Panc1 (cell line): ENCODE results near the gene RPH3AL. TPM values are rescaled to one million over a fixed set of nuclear protein-coding genes. Genes with fewer than 3 reads are reported as not detected.

Experiments
- ATAC-seq: fragments of 200-7000 bp; cut with Tn5 transposase; 2 replicates; pipeline ENCODE4 v1.9.1; 2020; ENCODE audit warnings: mild to moderate bottlenecking, moderate library complexity
- BruUV-seq: library from RNA; stranded (reverse); fragments of 400-500 nt; replicated peaks from 2 replicates; lab custom pipeline; 2021; lab: Mats Ljungman, UMichigan
- CTCF ChIA-PET: fragments of 300-600 bp; sonication (Branson Sonifier 250); formaldehyde crosslinking; loops from one replicate; lab custom pipeline; 2022; ENCODE audit warnings: antibody characterized with exemption; lab: Charles Lee
- POLR2A ChIA-PET: fragments of 300-600 bp; sonication (Branson Sonifier 250); formaldehyde crosslinking; loops from one replicate; lab custom pipeline; 2022; ENCODE audit warnings: antibody characterized with exemption; lab: Charles Lee
- DNase-seq: peaks from one replicate; pipeline ENCODE4 v3.0.0-alpha.2; 2010; ENCODE audit warnings: low read depth, low spot score
- H3K27ac ChIP-seq: 2 replicates; pipeline ENCODE4 v1.5.1; 2011; ENCODE audit warnings: mild to moderate bottlenecking, low read length, inconsistent platforms
- H3K27me3 ChIP-seq: fragments of 200-500 bp; sonication (Bioruptor generic); 2 replicates; pipeline ENCODE4 v1.6.0; 2014; ENCODE audit warnings: low read length, inconsistent platforms; ENCODE audit not compliant: control insufficient read depth, insufficient read depth
- H3K36me3 ChIP-seq: fragments of 200-500 bp; sonication (Bioruptor generic); 2 replicates; pipeline ENCODE4 v1.5.1; 2014; ENCODE audit warnings: inconsistent platforms, mild to moderate bottlenecking, low read length, moderate library complexity; ENCODE audit not compliant: control insufficient read depth, insufficient read depth
- H3K4me1 ChIP-seq: 2 replicates; pipeline ENCODE4 v1.5.1; 2011; ENCODE audit warnings: inconsistent platforms, mild to moderate bottlenecking, low read length, moderate library complexity; ENCODE audit not compliant: control insufficient read depth, insufficient read depth
- H3K4me3 ChIP-seq, 2 experiments: 2 replicates each; pipeline ENCODE4 v1.5.1; 2011 to 2012; ENCODE audit warnings: low read depth in 2 of 2, low read length in 2 of 2, mild to moderate bottlenecking in 2 of 2, inconsistent platforms in 1 of 2, moderate library complexity in 1 of 2
- H3K9me3 ChIP-seq: fragments of 200-500 bp; sonication (Bioruptor generic); 2 replicates; pipeline ENCODE4 v1.5.1; 2014; ENCODE audit warnings: low read depth, mild to moderate bottlenecking, inconsistent platforms, low read length, moderate library complexity; ENCODE audit not compliant: control insufficient read depth, insufficient read depth
- POLR2AphosphoS5 ChIP-seq: IDR thresholded peaks from 2 replicates; pipeline ENCODE4 v1.6.1; 2012; ENCODE audit warnings: mild to moderate bottlenecking, low read depth, low read length, moderate library complexity
- SIN3A ChIP-seq: IDR thresholded peaks from 2 replicates; pipeline ENCODE4 v1.6.1; 2012; ENCODE audit warnings: low read depth, mild to moderate bottlenecking, low read length, moderate library complexity, borderline replicate concordance; ENCODE audit not compliant: insufficient read depth
- TCF7L2 ChIP-seq: IDR thresholded peaks from 2 replicates; pipeline ENCODE4 v1.6.1; 2011; ENCODE audit warnings: mild to moderate bottlenecking, low read depth, low read length, inconsistent platforms
- in situ Hi-C: cut with HindIII; loops from 2 replicates; pipeline ENCODE4 v1.10.0; 2016; ENCODE audit warnings: low sequenced_read_pairs, low pct_unique_long_range_greater_than_20kb
- intact Hi-C: fragments of 100-400 bp; cut with micrococcal nuclease; formaldehyde crosslinking; loops from one replicate; pipeline ENCODE4 v1.10.0; 2022; ENCODE audit not compliant: unreplicated experiment
- total RNA-seq: library from RNA; stranded (reverse); gene quantifications from one replicate; pipeline ENCODE4 v1.2.1, GENCODE V29; 2021; ENCODE audit not compliant: unreplicated experiment
- TF ChIP-seq, protein P1 (sequence below): fragments of 450-650 bp; IDR thresholded peaks from 2 replicates; pipeline ENCODE4 v1.5.1; 2017; ENCODE audit warnings: mild to moderate bottlenecking
- TF ChIP-seq, protein P2 (sequence below), 2 experiments: IDR thresholded peaks; 2 replicates each; pipeline ENCODE4 v1.6.1; 2011 to 2012; ENCODE audit warnings: low read depth in 2 of 2, control low read depth in 1 of 2, low read length in 1 of 2, mild to moderate bottlenecking in 1 of 2, moderate library complexity in 1 of 2; ENCODE audit not compliant: insufficient read depth in 1 of 2

RPH3AL gene
- total RNA-seq, 1 experiment from 2014 or later = 2.2 TPM

DNA sequence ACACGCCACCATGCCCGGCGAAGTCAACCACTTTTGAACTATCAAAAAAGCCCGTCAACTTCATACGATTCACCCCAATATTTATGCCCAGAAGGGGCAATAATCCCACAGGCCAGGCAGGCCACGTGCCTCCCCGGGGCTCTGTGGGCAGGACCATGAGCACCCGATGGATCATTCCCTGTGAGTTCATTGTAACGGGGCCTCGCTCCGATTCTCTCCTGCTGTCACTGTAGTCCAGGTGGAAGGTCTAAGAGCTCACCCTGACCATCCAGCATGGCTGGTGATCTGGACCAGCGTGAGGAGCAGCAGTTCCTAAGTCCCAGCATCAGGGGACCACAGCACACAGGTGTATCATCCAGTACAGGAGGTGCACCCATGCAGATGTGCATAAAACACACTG is 93.7 kb downstream of the RPH3AL start:
- Histone ChIP-seq H3K36me3 (no peaks in the 10 kb centered on the region), H3K9me3 (no peaks in the 10 kb centered on the region), H3K4me1 (no peaks in the 10 kb centered on the region), H3K27me3 (no peaks in the 10 kb centered on the region), H3K4me3 (no peak overlapping the region), H3K27ac (no peak overlapping the region)
- no TSS peak for BruUV-seq
- CTCF ChIA-PET = no interaction called here
- POLR2A ChIA-PET = no interaction called here
- intact Hi-C loops (no loop called here), in situ Hi-C loops (no loop called here)
- DNase-seq (no peak), ATAC-seq (no peak)
- TF ChIP-seq, protein P1, sequence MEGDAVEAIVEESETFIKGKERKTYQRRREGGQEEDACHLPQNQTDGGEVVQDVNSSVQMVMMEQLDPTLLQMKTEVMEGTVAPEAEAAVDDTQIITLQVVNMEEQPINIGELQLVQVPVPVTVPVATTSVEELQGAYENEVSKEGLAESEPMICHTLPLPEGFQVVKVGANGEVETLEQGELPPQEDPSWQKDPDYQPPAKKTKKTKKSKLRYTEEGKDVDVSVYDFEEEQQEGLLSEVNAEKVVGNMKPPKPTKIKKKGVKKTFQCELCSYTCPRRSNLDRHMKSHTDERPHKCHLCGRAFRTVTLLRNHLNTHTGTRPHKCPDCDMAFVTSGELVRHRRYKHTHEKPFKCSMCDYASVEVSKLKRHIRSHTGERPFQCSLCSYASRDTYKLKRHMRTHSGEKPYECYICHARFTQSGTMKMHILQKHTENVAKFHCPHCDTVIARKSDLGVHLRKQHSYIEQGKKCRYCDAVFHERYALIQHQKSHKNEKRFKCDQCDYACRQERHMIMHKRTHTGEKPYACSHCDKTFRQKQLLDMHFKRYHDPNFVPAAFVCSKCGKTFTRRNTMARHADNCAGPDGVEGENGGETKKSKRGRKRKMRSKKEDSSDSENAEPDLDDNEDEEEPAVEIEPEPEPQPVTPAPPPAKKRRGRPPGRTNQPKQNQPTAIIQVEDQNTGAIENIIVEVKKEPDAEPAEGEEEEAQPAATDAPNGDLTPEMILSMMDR = no peak
- TF ChIP-seq POLR2AphosphoS5 (no peak), TCF7L2 (no peak), SIN3A (no peak)
- TF ChIP-seq, protein P2, sequence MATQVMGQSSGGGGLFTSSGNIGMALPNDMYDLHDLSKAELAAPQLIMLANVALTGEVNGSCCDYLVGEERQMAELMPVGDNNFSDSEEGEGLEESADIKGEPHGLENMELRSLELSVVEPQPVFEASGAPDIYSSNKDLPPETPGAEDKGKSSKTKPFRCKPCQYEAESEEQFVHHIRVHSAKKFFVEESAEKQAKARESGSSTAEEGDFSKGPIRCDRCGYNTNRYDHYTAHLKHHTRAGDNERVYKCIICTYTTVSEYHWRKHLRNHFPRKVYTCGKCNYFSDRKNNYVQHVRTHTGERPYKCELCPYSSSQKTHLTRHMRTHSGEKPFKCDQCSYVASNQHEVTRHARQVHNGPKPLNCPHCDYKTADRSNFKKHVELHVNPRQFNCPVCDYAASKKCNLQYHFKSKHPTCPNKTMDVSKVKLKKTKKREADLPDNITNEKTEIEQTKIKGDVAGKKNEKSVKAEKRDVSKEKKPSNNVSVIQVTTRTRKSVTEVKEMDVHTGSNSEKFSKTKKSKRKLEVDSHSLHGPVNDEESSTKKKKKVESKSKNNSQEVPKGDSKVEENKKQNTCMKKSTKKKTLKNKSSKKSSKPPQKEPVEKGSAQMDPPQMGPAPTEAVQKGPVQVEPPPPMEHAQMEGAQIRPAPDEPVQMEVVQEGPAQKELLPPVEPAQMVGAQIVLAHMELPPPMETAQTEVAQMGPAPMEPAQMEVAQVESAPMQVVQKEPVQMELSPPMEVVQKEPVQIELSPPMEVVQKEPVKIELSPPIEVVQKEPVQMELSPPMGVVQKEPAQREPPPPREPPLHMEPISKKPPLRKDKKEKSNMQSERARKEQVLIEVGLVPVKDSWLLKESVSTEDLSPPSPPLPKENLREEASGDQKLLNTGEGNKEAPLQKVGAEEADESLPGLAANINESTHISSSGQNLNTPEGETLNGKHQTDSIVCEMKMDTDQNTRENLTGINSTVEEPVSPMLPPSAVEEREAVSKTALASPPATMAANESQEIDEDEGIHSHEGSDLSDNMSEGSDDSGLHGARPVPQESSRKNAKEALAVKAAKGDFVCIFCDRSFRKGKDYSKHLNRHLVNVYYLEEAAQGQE (IDR thresholded peaks at IDR 0.05; ENCODE audit: insufficient read depth in 1 of 2, low read depth in 2 of 2, low read length in 1 of 2) = no peak

DNA sequence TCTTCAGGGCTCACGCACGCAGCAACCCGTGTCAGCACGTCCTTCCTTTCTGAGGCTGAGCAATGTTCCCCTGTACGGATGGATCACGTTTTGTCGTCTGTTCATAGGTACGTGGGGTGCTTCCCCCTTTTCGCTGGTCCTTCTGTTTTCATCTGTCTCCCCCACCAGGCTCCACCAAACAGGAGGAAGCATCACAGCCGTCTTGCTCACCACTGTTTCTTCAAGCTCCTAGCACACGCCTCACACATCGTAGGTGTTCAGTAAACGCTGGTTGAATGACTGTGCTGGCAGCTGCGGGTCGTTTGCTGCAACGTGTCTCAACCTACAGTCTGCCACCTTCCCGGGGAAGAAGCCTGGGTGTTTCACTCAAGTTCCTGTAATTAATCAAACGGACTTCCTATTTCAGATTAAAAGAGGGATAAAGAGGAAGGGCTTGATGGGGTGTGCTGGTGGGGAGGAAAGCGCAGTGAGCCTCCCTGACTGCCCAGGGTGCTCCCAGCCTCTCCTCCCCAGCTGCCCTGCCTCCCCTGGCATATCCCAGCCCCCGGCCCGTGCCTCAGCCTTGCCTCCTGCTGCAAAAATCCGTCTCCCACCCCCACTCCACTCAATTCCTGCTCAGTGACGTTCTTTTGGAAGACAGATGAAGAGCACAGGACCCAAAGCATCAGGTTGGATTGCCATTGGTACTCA is 94.4 kb downstream of the RPH3AL start:
- no peak overlapping the region for H3K4me3 ChIP-seq
- POLR2A ChIA-PET = no interaction called here
- no peaks in the 10 kb centered on the region for H3K36me3 ChIP-seq
- no TSS peak for BruUV-seq
- no peak for TF ChIP-seq TCF7L2
- TF ChIP-seq, protein P1 = no peak
- CTCF ChIA-PET = no interaction called here
- no peak overlapping the region for H3K27ac ChIP-seq
- H3K27me3 ChIP-seq = no peaks in the 10 kb centered on the region
- DNase-seq = no peak
- H3K4me1 ChIP-seq = no peaks in the 10 kb centered on the region
- no peaks in the 10 kb centered on the region for H3K9me3 ChIP-seq
- ATAC-seq = no peak
- intact Hi-C loops (no loop called here), in situ Hi-C loops (no loop called here)
